NCI-H1436 (cell line): ENCODE data around the gene ZCCHC7.
"Not testable (repeated sequence)": the region's sequence is repeated elsewhere in the genome, so short reads cannot be mapped to it uniquely, and the experiment has no call there.

ENCODE experiments used
- DNase-seq: peaks from one replicate; lab custom pipeline; 2025; lab: John Stamatoyannopoulos, UW

Gene ZCCHC7

DNA sequence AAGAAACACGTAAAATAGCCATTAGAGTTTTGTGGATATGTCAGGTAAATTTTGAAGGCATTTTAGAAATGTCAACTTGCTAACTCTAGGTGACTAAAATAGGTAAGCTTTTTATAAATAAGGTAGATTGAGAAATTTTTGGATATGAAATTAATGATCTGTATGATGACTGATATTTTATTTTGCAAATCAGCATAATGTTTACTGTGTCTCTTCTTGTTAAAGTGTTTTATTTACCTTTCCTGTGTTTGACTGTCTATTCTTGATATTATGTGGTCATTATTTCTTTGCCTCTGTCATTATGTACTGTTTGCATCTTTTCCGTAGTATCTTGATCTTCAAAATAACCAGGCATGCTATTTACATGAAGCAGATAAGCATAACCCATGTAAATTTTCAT lies 58.4 kb downstream of the ZCCHC7 start:
- DNase-seq, result no peak

DNA sequence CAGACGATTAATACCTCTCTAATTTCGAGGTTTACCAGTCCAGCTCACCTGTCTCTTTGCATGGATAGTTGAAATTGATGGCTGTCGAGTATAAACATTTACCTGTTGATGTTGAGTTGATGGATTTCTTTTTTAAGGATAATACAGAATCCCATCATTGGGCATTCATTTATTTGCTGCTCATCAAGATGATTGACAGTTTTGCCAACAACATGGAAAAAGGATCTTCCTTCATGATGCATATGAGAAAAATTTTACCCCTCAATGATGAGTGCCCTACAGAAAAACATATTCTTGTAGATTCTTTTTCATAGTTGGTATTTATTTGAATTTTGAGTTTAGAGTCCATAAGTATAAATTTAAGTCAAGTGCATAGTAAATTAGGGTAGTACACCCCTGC lies 59.2 kb downstream of the ZCCHC7 start:
- DNase-seq, result no peak

DNA sequence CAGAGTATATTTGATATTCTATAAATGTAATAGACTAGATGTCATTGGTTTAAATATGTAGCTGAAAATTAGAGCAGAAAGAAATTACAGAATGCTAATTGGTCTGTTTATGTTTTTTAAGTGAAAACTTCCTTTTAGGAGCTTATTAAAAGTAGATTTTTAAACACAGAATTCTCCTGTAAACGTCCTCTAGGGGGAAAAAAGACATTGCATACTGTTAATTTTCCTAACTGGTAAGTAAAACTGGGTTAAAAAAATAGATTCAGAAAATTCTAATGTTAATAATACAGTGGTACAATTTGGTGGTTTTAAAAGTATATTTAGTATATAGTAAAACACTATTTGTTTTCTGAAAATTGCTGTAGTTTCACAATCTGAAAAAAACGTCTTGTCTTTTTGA lies 59.8 kb downstream of the ZCCHC7 start:
- DNase-seq, result no peak

DNA sequence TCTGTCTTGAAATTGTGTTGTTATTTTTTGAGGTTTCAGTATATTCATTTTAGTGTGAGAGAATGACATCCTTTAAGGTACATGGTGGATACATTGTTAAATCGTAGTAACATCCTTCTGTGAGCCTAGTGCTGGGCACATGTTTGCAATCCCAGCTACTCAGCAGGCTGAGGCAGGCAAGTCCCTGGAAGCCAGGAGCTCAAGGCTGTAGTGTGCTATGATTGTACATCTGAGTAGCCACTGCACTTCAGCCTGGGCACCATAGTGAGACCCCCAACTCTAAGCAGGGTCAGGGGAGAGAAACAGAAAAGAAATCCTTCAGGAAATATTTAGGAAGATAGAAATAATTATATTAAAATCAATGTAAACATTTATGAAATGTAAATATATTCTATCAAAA lies 62.3 kb downstream of the ZCCHC7 start:
- DNase-seq, result no peak

DNA sequence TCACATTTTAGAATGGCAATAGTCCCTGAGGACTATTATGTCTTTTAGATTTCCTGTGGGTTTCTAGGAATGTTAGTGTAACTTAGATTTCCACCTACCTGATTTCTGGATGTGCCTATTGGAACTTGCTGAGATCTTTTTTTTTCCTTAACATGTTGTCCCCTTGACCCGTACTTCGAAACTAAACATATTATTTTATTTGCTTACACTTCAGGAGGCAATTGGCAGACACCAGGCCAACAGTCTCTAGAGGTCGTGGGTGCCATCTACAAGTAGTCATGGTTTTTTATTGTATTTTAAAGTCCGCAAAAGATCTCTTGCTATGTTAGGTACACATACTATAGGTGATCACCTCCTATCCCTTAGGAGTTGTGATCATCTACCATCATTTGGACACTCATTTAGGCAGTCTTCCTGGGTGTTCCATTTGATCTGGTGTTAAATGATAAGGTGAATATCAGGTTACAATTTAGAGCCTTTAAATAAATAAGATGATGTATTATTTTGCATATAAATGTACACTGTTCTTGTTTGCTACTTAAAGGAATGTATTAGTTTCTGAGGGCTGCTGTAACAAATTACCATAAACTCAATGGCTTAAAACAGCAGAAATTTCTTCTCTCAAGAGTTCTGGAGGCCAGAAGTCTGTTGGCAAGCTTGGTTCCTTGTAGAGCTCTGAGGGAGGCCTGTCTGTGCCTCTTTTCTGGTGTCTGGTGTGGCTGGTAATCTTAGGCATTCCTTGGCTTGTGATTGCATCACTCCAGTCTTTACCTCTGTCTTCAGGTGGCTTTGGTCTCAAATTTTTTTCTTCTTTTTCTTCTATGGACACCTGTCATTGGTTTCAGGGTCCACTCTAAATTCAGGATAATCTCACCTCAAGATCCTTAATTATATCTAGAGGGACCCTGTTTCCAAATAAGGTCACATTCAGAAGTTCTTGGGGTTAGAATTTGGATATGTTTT lies 64.8 kb downstream of the ZCCHC7 start:
- DNase-seq, result no peak

DNA sequence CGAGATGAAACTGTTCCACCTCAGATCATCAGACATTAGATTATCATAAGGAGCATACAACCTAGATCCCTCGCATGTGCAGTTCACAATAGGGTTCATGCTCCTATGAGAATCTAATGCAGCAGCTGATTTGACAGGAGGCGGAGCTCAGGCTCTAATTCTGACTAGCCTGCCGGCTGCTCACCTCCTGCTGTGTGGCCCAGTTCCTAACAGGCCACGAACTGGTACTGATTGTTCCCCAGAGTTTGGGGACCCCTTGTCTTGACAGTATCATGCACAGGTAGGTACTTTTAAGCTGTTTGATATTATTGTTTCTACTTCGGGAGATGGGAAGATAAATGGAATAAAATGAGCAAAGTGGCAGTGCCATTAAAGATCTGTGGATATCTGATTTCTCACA lies 66.9 kb downstream of the ZCCHC7 start:
- no peak for DNase-seq

DNA sequence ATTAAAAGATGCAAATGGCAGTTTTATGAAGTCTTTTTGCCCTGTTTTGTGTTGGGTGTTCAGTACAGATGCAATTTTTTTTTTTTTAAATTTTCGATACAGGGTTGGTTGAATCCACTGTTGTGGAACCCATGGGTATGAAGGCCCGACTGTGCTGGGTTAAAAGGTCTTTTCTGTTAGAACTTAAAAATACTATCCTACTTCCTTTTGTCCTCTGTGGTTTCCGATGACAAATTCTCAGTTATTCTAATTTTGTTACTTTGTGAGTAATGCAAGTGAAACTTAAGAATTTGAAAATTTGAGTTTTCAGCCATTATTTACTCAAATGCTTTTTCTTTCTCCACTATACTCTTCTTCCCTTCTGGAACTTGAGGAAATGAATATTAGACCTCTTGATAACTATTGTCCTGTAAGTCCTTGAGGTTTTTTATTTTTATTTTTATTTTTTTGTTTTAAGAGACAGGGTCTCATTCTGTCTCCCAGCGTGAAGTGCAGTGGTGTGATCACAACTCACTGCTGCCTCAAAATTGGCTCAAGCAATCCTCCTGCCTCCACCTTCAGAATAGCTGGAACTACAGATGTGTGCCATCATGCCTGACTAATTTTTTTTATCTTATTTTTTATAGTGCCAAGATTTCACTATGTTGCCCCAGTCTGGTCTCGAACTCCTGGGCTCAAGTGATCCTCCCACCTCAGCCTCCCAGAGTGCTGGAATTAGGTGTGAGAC lies 67.5 kb downstream of the ZCCHC7 start:
- no peak for DNase-seq

DNA sequence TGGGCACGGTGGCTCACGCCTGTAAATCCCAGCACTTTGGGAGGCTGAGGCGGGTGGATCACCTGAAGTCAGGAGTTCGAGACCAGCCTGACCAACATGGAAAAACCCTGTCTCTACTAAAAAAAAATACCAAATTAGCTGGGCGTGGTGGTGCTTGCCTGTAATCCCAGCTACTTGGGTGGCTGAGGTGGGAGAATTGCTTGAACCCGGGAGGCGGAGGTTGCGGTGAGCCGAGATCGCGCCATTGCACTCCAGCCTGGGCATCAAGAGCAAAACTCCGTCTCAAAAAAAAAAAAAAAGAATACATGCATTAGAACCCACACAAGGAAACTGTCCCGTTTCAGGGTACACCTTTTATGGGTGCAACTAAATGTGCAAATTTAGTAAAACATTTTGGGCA lies 70.4 kb downstream of the ZCCHC7 start:
- not testable (repeated sequence) for DNase-seq

DNA sequence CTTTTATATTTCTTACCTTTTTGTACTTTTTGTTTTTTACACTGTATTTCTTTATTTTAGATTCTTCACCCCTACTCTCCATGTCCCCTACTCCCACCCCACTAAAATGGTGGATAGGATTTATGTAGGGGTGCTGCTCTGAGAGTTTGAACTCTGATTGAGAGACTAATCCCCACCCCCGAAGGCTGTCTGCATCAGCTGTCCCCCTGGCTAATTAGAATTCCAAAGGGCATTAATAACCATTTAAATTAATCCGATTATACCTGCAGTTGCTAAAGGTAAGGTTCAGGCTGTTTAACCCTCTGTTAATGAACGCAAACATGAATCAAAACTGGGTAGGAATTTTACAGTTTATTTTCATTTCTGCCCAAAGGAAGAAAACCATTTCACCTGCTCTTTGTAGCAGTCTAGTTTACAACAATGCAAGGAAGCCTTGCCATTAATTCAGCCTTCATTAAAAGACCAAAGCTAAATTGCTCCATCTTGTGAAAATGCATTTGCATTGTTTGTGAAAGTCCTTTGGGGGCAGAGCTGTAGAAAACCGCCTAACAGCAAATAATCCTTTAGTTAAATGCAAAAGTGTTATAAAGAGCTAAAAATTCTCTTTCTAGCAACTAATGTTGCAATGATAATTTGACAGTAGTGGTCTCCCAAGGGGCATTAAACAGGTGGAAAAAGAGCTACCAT lies 71.2 kb downstream of the ZCCHC7 start:
- DNase-seq, result no peak

DNA sequence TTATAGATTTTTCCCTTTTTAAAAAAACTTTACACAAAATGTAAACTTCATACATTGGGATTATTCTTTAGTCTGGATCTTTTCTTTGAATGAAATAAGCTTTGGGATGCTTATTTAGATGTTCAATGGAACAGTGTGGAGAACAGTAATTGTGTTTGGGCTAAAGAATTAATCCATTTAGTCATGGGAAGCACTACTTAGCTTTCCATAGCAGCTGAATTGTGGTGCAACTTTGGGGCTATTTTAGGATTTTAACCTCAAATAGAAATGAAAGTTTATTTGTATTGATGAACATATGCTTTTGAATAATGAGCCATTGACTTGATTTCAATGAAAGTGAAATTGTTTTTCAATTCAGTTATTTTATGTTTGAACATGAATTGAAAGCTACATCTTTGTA lies 72.4 kb downstream of the ZCCHC7 start:
- DNase-seq, result no peak

DNA sequence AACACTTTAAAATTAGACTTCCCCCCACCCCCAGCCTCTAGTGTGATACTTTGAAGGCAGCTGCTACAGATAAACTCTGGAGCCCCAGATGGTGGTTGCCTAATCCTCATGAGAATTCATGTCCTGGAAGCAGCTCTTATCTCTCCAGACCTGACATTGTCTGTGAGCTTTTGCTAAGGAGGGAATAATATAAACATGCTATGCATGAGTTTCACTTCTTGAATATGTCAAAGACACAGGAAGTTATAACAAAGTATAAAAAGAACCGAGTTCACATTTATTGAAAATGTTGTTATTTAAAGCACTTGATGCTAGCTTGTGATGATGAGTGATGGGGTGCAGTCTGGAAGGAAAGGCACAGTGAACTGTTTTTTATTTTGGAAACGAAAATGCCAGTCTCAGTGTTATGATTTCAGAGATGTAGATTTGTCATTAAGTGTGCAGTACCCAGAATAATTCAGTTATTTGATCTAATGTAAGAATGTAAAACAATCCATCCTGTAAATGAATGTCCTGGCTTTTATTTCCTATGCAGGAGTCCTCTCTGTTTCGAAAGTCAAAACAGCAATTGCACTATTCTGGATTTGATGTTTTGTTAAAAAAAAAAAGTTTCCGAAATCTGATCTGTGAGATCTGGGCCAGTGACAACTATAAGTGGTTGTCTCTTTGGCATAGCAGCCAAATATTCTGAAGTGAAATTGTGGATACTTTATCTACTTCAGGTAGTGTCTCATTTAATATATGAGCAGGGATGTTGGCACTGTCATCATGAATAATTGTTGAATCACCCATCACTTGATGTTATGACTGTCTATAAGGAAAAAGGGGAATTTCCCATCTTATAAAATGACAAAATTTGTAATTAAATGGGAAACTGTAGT lies 77.0 kb downstream of the ZCCHC7 start:
- DNase-seq, result no peak

DNA sequence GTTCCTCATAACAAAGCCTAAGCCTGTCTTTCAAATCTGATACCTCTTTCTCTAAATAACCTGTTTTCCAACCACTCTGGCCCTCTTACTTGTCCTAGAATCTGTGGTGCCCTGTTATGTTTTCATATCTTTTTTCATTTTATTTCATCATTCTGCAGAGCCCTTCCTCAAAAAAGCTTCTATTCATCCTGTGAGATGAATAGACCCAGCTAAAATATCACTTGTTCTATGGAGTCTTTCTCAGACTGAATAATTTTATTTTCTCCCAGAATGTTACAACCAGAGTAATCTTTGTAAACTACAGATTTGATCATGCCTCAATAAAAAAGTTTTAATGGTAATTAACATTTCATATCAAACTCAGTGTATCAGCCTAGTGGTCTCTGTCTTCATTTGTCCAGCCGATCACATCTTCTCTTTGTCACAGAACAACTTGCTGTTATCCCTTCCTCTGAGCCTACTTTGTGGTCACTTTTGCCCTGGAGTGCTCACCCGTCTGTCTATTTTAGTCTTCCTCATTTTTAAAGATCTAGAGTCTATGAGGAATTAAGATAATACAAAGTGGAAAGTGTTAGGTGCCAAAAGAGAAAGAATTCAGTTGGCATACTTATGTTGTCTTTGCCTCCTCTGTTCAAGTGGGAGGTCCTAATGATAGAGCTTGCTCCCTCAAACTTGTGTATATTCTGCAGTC lies 77.8 kb downstream of the ZCCHC7 start:
- no peak for DNase-seq

DNA sequence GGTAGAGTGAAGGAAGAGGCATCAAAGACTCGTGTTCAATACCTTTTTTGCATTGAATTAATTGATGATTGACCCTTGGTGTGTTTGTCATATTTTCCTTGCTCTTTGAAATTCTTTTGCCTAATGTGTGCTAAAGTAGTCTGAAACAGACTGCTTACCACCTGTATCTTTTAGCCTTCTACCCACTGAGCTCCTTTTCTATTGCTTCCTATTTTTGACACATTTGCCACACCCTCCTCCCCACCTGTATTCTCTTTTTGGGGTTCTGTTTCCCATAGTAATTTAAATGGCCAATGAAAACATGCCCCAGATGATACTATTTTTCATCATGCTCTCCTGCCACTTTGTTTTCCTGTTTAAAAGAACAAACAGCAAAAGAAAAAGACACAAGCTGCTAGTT lies 78.5 kb downstream of the ZCCHC7 start:
- no peak for DNase-seq

DNA sequence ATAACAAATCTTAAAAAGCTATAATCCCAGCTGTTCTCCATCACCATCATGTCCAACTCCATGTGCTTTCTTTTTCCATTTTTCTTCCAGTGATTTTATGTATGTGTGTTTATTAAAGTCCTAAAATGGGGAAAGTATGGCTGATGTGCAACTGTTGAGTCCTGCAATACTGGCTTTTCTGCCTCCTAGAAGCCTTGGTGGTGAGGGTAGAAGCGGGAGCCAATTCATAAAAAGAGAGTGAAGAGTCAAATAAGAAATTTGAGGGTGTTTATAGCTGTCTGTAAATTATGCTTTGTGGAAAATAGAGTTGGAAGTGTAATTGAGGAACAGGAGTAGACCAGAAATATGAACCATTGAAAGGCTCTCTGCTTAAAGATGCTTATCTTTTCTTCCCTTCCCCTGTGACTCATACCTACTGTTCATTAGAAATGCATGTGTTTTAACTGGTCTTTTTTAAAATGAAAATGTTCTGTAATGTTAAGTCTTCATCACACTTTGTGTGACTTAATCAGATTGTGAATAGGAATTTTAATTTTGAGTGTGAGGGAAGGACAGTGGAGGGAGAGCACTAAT lies 80.1 kb downstream of the ZCCHC7 start:
- DNase-seq, result no peak

DNA sequence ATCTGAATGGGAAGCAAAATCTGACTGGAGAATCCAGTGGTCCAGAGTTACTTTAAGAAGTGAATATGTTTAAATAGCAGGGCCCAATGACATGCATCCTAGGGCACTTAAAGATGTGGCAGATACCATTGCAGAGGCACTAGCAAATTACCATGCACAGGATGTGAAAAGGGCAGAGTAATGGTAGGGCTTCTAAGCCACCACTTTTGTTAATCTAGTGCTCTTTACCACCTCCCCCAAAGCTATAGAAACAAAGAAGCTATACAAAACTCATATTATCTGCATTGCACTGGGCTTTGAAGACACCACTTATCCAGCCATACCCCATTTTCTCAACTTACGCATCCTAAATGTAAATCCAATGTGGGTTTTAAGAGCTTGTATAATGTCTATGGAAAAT lies 81.2 kb downstream of the ZCCHC7 start:
- no peak for DNase-seq

DNA sequence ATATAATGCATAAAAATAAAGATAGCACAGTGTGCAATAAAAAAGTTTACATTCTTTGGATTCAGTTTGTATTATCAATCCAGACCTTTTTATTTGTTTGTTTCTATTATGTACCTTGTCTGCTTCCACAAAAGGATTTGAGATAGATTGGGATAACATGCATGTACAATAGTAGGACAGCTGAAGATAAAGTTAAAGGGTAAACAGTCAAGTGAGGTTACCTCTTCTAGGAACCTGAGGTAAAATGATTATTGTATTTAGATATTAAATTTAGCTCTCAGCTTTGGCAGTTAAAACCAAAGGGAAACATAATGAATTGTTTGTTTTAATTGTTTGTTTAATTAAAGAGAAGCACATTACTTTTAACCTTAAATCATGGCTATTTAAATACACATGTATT lies 81.7 kb downstream of the ZCCHC7 start:
- no peak for DNase-seq

DNA sequence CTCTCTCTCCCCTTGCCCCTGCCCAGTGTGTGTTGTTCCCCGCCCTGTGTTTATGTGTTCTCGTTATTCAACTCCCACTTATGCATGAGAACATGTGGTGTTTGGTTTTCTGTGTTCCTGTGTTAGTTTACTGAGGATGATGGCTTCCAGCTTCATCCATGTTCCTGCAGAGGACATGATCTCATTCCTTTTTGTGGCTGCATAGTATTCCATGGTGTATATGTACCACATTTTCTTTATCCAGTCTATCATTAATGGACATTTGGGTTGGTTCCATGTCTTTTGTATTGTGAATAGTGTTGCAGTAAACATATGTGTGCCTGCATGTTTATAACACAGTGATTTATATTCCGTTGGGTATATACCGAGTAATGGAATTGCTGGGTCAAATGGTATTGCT lies 83.1 kb downstream of the ZCCHC7 start:
- not testable (repeated sequence) for DNase-seq

DNA sequence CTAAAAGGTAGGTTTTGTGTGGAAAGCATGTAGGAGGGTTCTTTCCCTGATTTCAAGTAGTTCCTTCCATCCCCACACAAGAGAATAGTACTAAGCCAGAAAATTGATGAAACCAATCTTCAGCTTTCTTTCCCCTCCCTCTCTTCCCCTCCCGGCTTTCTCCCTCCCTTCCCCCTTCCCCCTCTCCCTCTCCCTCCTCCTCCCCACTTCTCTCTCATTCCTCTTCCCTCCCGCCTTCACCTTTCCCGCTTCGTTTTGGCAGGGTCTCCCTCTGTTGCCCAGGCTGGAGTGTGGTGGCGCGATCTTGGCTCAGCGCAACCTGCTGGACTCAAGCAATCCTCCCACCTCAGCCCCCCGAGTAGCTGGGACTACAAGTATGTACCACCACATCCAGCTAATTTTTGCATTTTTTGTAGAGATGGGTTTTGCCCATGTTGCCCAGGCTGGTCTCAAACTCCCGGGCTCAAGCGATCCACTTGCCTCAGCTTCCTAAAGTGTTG lies 85.8 kb downstream of the ZCCHC7 start:
- DNase-seq, result no peak

DNA sequence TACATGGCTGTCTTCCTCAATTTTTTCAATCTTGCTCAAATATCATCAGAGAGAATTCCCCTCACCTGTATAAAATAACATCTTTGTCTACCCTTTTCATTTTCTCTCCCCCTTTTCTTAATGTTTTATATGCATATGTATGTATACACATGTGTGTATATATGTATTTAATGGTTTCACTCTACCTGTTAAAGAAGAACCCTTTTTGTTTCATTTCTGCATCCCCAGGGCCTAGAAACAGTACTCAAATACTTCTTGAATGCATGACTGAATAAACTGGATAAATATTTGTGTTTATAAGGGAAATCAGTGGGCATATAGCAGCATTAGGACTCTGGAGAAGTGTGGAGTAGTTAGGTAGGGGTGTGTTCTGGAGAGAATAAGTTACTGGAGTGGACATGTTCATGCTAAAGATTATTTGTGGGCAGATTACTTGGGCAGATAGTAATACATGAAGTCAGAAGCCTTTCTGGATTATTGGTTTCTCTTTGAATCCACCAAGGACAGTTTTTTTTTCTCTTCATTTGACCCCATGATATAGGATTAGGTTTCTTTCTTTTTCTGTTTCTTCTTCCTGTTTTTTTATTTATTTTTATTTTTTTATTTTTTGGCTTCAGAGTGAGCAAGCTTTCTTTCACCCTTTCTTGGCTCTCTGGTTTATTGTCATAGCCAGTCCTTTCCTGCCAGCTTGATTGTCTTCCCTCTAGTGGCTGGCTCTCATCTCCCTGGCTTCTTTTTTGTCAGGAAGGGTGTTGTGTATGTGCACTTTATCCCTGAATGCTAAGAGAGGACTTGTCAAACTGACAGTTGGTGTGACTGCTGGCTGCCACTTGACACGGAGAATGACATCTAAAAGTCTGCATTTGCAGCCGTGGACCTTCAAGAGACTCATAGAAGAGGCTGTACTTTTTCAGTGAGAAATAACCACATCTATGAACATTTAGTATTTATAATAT lies 89.3 kb downstream of the ZCCHC7 start:
- DNase-seq, result no peak
